ENCODE data around the gene STK24. TPM values are rescaled to one million over a fixed set of nuclear protein-coding genes. Genes with fewer than 3 reads are reported as not detected.
A peak's percentile ranks its signal among the peaks of the same experiment; 100 is the strongest.

The STK24 gene
- total and polyA plus RNA-seq, 10 of the 15 experiments (the other 5 are each of a cell fraction or from before 2014, with no cell fraction given): 7.5 to 115 (median 52.9) TPM

GRCh38 chr13:98509271-98510155, 67.4 kb downstream of the STK24 start (continued):
- TF ChIP-seq SMAD1 (IDR thresholded peaks at IDR 0.05; ENCODE audit: low read depth, partially characterized antibody) (peak; percentile 13), MXI1 (IDR thresholded peaks at IDR 0.05; ENCODE audit: low read depth, low read length) (peak; percentile 48; the same call in 1 of the 2 replicates), CUX1 (IDR thresholded peaks at IDR 0.05; ENCODE audit: insufficient replicate concordance, low read depth, low read length) (peak; percentile 81), SREBF1 (IDR thresholded peaks at IDR 0.05; ENCODE audit: low read length) (no peak), EGR1 (IDR thresholded peaks at IDR 0.05; ENCODE audit: borderline replicate concordance in 1 of 2, low read depth in 2 of 2, low read length in 2 of 2) (no peak), ATF2 (IDR thresholded peaks at IDR 0.05; ENCODE audit: low read length) (peak; percentile 79; the same call in 1 of the 2 replicates), RCOR1 (conservative IDR thresholded peaks at IDR 0.05; ENCODE audit: low read depth, low read length) (0 out of 2 replicates have a peak, but pooled peaks have one; percentile 34), ZBTB33 (IDR thresholded peaks at IDR 0.05) (no peak), FOS (IDR thresholded peaks at IDR 0.05; ENCODE audit: borderline replicate concordance, extremely low read depth, insufficient read length) (no peak), SKIL (IDR thresholded peaks at IDR 0.05; ENCODE audit: low read depth, poor library complexity, severe bottlenecking) (peak; percentile 64), PAX5 (IDR thresholded peaks at IDR 0.05; ENCODE audit: borderline replicate concordance, low read depth, low read length) (0 out of 2 replicates have a peak, but pooled peaks have one; percentile 38), IRF5 (IDR thresholded peaks at IDR 0.05; ENCODE audit: borderline replicate concordance) (no peak), RAD21 (IDR thresholded peaks at IDR 0.05; ENCODE audit: insufficient read depth, low read depth, low read length) (no peak), EED (IDR thresholded peaks at IDR 0.05; ENCODE audit: low read depth) (no peak)
